GM18511 (cell line): ENCODE results near the gene EFCAB14.
"Not testable (repeated sequence)": the region's sequence is repeated elsewhere in the genome, so short reads cannot be mapped to it uniquely, and the experiment has no call there.

ENCODE experiments used
- ATAC-seq: cut with Tn5 transposase; IDR thresholded peaks from one replicate; pipeline ENCODE4 v1.9.1; 2021; ENCODE audit warnings: mild to moderate bottlenecking, moderate library complexity; ENCODE audit not compliant: unreplicated experiment

EFCAB14 gene

GRCh38 chr1:46657775-46658174 lies 61.1 kb downstream of the EFCAB14 start:
- ATAC-seq: no peak

GRCh38 chr1:46656643-46657042 lies 62.3 kb downstream of the EFCAB14 start:
- ATAC-seq: no peak

GRCh38 chr1:46655848-46656247 lies 63.1 kb downstream of the EFCAB14 start:
- ATAC-seq: no peak

GRCh38 chr1:46654698-46655097 lies 64.2 kb downstream of the EFCAB14 start:
- ATAC-seq: not testable (repeated sequence)

GRCh38 chr1:46654012-46654411 lies 64.9 kb downstream of the EFCAB14 start:
- no peak for ATAC-seq

- ATAC-seq: no peak
These were observed 65.4 kb downstream of the EFCAB14 start for GRCh38 chr1:46653405-46653958.

GRCh38 chr1:46652321-46653100 lies 66.4 kb downstream of the EFCAB14 start:
- ATAC-seq: no peak

- not testable (repeated sequence) for ATAC-seq
These were observed 67.8 kb downstream of the EFCAB14 start for GRCh38 chr1:46651152-46651551.

GRCh38 chr1:46650491-46650890 lies 68.4 kb downstream of the EFCAB14 start:
- ATAC-seq: no peak

- no peak for ATAC-seq
These were observed 69.2 kb downstream of the EFCAB14 start for GRCh38 chr1:46649764-46650163.

- no peak for ATAC-seq
These were observed 71.3 kb downstream of the EFCAB14 start for GRCh38 chr1:46647611-46648010.

- no peak for ATAC-seq
These were observed 72.1 kb downstream of the EFCAB14 start for GRCh38 chr1:46646844-46647243.

- ATAC-seq: no peak
These were observed 72.6 kb downstream of the EFCAB14 start for GRCh38 chr1:46646331-46646730.

GRCh38 chr1:46645815-46646214 lies 73.1 kb downstream of the EFCAB14 start:
- no peak for ATAC-seq

GRCh38 chr1:46643368-46643775 lies 75.5 kb downstream of the EFCAB14 start:
- no peak for ATAC-seq

GRCh38 chr1:46642115-46642680 lies 76.7 kb downstream of the EFCAB14 start:
- ATAC-seq: no peak

- ATAC-seq: no peak
These were observed 79.4 kb downstream of the EFCAB14 start for GRCh38 chr1:46639547-46639946.

- ATAC-seq: no peak
These were observed 80.0 kb downstream of the EFCAB14 start for GRCh38 chr1:46638921-46639320.

- no peak for ATAC-seq
These were observed 81.3 kb downstream of the EFCAB14 start for GRCh38 chr1:46637444-46638083.

- no peak for ATAC-seq
These were observed 83.7 kb downstream of the EFCAB14 start for GRCh38 chr1:46635205-46635604.

GRCh38 chr1:46630719-46631118 lies 88.2 kb downstream of the EFCAB14 start:
- ATAC-seq: no peak
